ENCODE results near the gene YWHAG. TPM values are rescaled to one million over a fixed set of nuclear protein-coding genes. Genes with fewer than 3 reads are reported as not detected.

The YWHAG gene
- total and polyA plus RNA-seq, 9 of the 15 experiments (the other 6 are each of a cell fraction or from before 2014, with no cell fraction given), result 30.4 to 246 (median 94.5) TPM

DNA sequence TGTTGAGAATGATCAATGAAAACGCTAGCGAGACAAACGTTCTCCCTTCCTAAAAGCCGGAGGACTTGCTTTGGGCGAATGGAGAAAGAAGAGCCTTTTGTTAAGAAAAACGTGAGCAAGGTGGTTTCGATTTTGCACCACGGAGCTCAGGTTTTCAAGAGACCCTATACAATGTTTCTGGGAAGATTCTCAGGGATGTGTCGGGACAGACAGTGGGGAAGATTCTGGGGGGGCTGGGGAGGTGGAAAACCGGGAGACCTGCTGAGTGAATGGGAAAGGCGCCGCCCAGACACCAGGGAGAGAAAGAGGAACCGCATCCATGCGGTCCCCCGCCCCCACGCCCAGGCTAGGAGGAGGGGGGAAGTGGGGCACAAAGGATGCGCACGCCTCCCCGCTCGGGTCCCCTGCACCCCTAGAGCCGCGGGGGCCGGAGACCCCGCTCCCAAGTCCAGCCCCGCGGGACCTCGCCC lies 745 bp downstream of the YWHAG start (continued):
- TF ChIP-seq, protein P1, sequence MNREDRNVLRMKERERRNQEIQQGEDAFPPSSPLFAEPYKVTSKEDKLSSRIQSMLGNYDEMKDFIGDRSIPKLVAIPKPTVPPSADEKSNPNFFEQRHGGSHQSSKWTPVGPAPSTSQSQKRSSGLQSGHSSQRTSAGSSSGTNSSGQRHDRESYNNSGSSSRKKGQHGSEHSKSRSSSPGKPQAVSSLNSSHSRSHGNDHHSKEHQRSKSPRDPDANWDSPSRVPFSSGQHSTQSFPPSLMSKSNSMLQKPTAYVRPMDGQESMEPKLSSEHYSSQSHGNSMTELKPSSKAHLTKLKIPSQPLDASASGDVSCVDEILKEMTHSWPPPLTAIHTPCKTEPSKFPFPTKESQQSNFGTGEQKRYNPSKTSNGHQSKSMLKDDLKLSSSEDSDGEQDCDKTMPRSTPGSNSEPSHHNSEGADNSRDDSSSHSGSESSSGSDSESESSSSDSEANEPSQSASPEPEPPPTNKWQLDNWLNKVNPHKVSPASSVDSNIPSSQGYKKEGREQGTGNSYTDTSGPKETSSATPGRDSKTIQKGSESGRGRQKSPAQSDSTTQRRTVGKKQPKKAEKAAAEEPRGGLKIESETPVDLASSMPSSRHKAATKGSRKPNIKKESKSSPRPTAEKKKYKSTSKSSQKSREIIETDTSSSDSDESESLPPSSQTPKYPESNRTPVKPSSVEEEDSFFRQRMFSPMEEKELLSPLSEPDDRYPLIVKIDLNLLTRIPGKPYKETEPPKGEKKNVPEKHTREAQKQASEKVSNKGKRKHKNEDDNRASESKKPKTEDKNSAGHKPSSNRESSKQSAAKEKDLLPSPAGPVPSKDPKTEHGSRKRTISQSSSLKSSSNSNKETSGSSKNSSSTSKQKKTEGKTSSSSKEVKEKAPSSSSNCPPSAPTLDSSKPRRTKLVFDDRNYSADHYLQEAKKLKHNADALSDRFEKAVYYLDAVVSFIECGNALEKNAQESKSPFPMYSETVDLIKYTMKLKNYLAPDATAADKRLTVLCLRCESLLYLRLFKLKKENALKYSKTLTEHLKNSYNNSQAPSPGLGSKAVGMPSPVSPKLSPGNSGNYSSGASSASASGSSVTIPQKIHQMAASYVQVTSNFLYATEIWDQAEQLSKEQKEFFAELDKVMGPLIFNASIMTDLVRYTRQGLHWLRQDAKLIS (CRISPR knock-in tag; IDR thresholded peaks at IDR 0.05), result no peak
- TF ChIP-seq, protein P2, sequence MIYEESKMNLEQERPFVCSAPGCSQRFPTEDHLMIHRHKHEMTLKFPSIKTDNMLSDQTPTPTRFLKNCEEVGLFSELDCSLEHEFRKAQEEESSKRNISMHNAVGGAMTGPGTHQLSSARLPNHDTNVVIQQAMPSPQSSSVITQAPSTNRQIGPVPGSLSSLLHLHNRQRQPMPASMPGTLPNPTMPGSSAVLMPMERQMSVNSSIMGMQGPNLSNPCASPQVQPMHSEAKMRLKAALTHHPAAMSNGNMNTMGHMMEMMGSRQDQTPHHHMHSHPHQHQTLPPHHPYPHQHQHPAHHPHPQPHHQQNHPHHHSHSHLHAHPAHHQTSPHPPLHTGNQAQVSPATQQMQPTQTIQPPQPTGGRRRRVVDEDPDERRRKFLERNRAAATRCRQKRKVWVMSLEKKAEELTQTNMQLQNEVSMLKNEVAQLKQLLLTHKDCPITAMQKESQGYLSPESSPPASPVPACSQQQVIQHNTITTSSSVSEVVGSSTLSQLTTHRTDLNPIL (CRISPR knock-in tag; IDR thresholded peaks at IDR 0.05), result no peak
- TF ChIP-seq, protein P3, sequence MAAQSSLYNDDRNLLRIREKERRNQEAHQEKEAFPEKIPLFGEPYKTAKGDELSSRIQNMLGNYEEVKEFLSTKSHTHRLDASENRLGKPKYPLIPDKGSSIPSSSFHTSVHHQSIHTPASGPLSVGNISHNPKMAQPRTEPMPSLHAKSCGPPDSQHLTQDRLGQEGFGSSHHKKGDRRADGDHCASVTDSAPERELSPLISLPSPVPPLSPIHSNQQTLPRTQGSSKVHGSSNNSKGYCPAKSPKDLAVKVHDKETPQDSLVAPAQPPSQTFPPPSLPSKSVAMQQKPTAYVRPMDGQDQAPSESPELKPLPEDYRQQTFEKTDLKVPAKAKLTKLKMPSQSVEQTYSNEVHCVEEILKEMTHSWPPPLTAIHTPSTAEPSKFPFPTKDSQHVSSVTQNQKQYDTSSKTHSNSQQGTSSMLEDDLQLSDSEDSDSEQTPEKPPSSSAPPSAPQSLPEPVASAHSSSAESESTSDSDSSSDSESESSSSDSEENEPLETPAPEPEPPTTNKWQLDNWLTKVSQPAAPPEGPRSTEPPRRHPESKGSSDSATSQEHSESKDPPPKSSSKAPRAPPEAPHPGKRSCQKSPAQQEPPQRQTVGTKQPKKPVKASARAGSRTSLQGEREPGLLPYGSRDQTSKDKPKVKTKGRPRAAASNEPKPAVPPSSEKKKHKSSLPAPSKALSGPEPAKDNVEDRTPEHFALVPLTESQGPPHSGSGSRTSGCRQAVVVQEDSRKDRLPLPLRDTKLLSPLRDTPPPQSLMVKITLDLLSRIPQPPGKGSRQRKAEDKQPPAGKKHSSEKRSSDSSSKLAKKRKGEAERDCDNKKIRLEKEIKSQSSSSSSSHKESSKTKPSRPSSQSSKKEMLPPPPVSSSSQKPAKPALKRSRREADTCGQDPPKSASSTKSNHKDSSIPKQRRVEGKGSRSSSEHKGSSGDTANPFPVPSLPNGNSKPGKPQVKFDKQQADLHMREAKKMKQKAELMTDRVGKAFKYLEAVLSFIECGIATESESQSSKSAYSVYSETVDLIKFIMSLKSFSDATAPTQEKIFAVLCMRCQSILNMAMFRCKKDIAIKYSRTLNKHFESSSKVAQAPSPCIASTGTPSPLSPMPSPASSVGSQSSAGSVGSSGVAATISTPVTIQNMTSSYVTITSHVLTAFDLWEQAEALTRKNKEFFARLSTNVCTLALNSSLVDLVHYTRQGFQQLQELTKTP (IDR thresholded peaks at IDR 0.05; ENCODE audit: low read depth in 1 of 2, partially characterized antibody in 2 of 2), result peak in 1 of 2 experiments; percentile 53
- TF ChIP-seq, protein P4, sequence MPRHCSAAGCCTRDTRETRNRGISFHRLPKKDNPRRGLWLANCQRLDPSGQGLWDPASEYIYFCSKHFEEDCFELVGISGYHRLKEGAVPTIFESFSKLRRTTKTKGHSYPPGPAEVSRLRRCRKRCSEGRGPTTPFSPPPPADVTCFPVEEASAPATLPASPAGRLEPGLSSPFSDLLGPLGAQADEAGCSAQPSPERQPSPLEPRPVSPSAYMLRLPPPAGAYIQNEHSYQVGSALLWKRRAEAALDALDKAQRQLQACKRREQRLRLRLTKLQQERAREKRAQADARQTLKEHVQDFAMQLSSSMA (CRISPR knock-in tag; IDR thresholded peaks at IDR 0.05), result 0 out of 2 replicates have a peak, but pooled peaks have one; percentile 9
- TF ChIP-seq, protein P5, sequence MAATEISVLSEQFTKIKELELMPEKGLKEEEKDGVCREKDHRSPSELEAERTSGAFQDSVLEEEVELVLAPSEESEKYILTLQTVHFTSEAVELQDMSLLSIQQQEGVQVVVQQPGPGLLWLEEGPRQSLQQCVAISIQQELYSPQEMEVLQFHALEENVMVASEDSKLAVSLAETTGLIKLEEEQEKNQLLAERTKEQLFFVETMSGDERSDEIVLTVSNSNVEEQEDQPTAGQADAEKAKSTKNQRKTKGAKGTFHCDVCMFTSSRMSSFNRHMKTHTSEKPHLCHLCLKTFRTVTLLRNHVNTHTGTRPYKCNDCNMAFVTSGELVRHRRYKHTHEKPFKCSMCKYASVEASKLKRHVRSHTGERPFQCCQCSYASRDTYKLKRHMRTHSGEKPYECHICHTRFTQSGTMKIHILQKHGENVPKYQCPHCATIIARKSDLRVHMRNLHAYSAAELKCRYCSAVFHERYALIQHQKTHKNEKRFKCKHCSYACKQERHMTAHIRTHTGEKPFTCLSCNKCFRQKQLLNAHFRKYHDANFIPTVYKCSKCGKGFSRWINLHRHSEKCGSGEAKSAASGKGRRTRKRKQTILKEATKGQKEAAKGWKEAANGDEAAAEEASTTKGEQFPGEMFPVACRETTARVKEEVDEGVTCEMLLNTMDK (IDR thresholded peaks at IDR 0.05; ENCODE audit: borderline replicate concordance, insufficient read depth, low read depth, low read length, poor library complexity, severe bottlenecking), result peak; percentile 23
- TF ChIP-seq SREBF2 (CRISPR knock-in tag; IDR thresholded peaks at IDR 0.05) (no peak), TSC22D4 (tag; IDR thresholded peaks at IDR 0.05) (no peak), FOXK2 (conservative IDR thresholded peaks at IDR 0.05 in 1 of 2, IDR thresholded peaks at IDR 0.05 in 1 of 2; ENCODE audit: low read depth in 2 of 2) (peak in 1 of 2 experiments; percentile 27; a peak in 1 of 4 replicates), ZNF696 (CRISPR knock-in tag; conservative IDR thresholded peaks at IDR 0.05) (no peak), MYC (IDR thresholded peaks at IDR 0.05; ENCODE audit: low read depth, low read length) (peak; percentile 97), MYC (CRISPR knock-in tag; IDR thresholded peaks at IDR 0.05; ENCODE audit: borderline replicate concordance, low read depth) (peak; percentile 60; the same call in 1 of the 2 replicates), HDAC1 (IDR thresholded peaks at IDR 0.05) (0 out of 4 replicates have a peak, but pooled peaks of 1 of the 2 experiments have one; percentile 15)
- TF ChIP-seq, protein P6, sequence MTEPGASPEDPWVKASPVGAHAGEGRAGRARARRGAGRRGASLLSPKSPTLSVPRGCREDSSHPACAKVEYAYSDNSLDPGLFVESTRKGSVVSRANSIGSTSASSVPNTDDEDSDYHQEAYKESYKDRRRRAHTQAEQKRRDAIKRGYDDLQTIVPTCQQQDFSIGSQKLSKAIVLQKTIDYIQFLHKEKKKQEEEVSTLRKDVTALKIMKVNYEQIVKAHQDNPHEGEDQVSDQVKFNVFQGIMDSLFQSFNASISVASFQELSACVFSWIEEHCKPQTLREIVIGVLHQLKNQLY (CRISPR knock-in tag; conservative IDR thresholded peaks at IDR 0.05), result 0 out of 4 replicates have a peak, but pooled peaks of 1 of the 2 experiments have one; percentile 35
